Neural cell (in vitro differentiated cells): Measurements from ENCODE around the gene CDH16. TPM values are rescaled to one million over a fixed set of nuclear protein-coding genes. Genes with fewer than 3 reads are reported as not detected.

Experiments used
- H2AFZ ChIP-seq: fragments of 200-600, 300-800 bp; sonication (generic), shearing (Covaris generic); 2 replicates; pipeline ENCODE4 v1.6.0; 2014; ENCODE audit warnings: low read depth, mild to moderate bottlenecking, antibody characterized with exemption, low read length, moderate library complexity
- H3F3A ChIP-seq: fragments of 200-600 bp; shearing (Covaris generic); 2 replicates; pipeline ENCODE4 v1.6.1; 2016; ENCODE audit warnings: mild to moderate bottlenecking, moderate library complexity, mixed read lengths, antibody characterized with exemption, low read length; ENCODE audit not compliant: insufficient read depth, poor library complexity, severe bottlenecking
- H3K27ac ChIP-seq: fragments of 200-600, 300-800 bp; sonication (generic), shearing (Covaris generic); 2 replicates; pipeline ENCODE4 v1.5.1; 2014; ENCODE audit warnings: mild to moderate bottlenecking, low read length, moderate library complexity
- H3K27me3 ChIP-seq: fragments of 300-800, 200-600 bp; sonication (generic), shearing (Covaris generic); 2 replicates; pipeline ENCODE4 v1.6.0; 2014; ENCODE audit warnings: mild to moderate bottlenecking, low read depth, low read length, moderate library complexity; ENCODE audit not compliant: insufficient read depth
- H3K36me3 ChIP-seq: fragments of 300-800, 200-600 bp; sonication (generic), shearing (Covaris generic); 2 replicates; pipeline ENCODE4 v1.5.1; 2014; ENCODE audit warnings: mild to moderate bottlenecking, antibody characterized with exemption, low read length, moderate library complexity; ENCODE audit not compliant: insufficient read depth
- H3K4me2 ChIP-seq: fragments of 300-800, 200-600 bp; sonication (generic), shearing (Covaris generic); 2 replicates; pipeline ENCODE4 v1.6.0; 2014; ENCODE audit warnings: mild to moderate bottlenecking, low read length
- H3K4me3 ChIP-seq: fragments of 300-800, 200-600 bp; sonication (generic), shearing (Covaris generic); 2 replicates; pipeline ENCODE4 v1.5.1; 2014; ENCODE audit warnings: mild to moderate bottlenecking, low read length, moderate library complexity
- H3K79me2 ChIP-seq: fragments of 200-600 bp; shearing (Covaris generic); replicated peaks from 2 replicates; pipeline ENCODE4 v1.6.0; 2014; ENCODE audit warnings: mild to moderate bottlenecking, low read length, moderate library complexity; ENCODE audit not compliant: insufficient read depth
- H3K9ac ChIP-seq: fragments of 300-800, 200-600 bp; sonication (generic), shearing (Covaris generic); 2 replicates; pipeline ENCODE4 v1.6.1; 2016; ENCODE audit warnings: mild to moderate bottlenecking, low read length, mixed read lengths
- H3K9me2 ChIP-seq: fragments of 200-600 bp; shearing (Covaris generic); 2 replicates; pipeline ENCODE4 v1.6.1; 2016; ENCODE audit warnings: mild to moderate bottlenecking, low read length, mixed read lengths; ENCODE audit not compliant: insufficient read depth
- H3K9me3 ChIP-seq: fragments of 200-600, 300-800 bp; sonication (generic), shearing (Covaris generic); 2 replicates; pipeline ENCODE4 v1.6.1; 2016; ENCODE audit warnings: mild to moderate bottlenecking, mixed run types, low read length, moderate library complexity, mixed read lengths
- H4K20me1 ChIP-seq: fragments of 200-600 bp; shearing (Covaris generic); 2 replicates; pipeline ENCODE4 v1.6.1; 2016; ENCODE audit warnings: mild to moderate bottlenecking, mixed run types; ENCODE audit not compliant: insufficient read depth
- CTCF ChIP-seq: fragments of 450-650 bp; IDR thresholded peaks from 2 replicates; pipeline ENCODE4 v1.5.1; 2014; ENCODE audit warnings: antibody characterized with exemption, mild to moderate bottlenecking, moderate library complexity; ENCODE audit not compliant: poor library complexity, severe bottlenecking
- EP300 ChIP-seq: fragments of 450-650 bp; conservative IDR thresholded peaks from 2 replicates; pipeline ENCODE4 v1.6.1; 2014; ENCODE audit warnings: antibody characterized with exemption, mild to moderate bottlenecking, moderate library complexity; ENCODE audit not compliant: poor library complexity, severe bottlenecking
- EZH2 ChIP-seq: fragments of 200-600, 300-800 bp; shearing (Covaris generic), sonication (generic); IDR thresholded peaks from 2 replicates; pipeline ENCODE4 v1.6.1; 2014; ENCODE audit warnings: antibody characterized with exemption, low read length, borderline replicate concordance, mild to moderate bottlenecking; ENCODE audit not compliant: insufficient read depth, poor library complexity, severe bottlenecking
- MXI1 ChIP-seq: fragments of 450-650 bp; conservative IDR thresholded peaks from 2 replicates; pipeline ENCODE4 v1.6.1; 2014; ENCODE audit warnings: antibody characterized with exemption, mild to moderate bottlenecking; ENCODE audit not compliant: poor library complexity, severe bottlenecking
- POLR2AphosphoS5 ChIP-seq: IDR thresholded peaks from 2 replicates; pipeline ENCODE4 v1.6.1; 2012
- RAD21 ChIP-seq: fragments of 450-650 bp; conservative IDR thresholded peaks from 2 replicates; pipeline ENCODE4 v1.6.1; 2014; ENCODE audit warnings: antibody characterized with exemption, mild to moderate bottlenecking, moderate library complexity
- REST ChIP-seq: IDR thresholded peaks from 2 replicates; pipeline ENCODE4 v1.6.1; 2012; ENCODE audit warnings: borderline replicate concordance
- SMC3 ChIP-seq: fragments of 450-650 bp; conservative IDR thresholded peaks from 2 replicates; pipeline ENCODE4 v1.6.1; 2014; ENCODE audit warnings: antibody characterized with exemption, mild to moderate bottlenecking, moderate library complexity; ENCODE audit not compliant: poor library complexity
- TAF1 ChIP-seq: IDR thresholded peaks from 2 replicates; pipeline ENCODE4 v1.6.1; 2012; ENCODE audit warnings: low read depth
- polyA plus RNA-seq: library from polyadenylated mRNA; depleted of rRNA; stranded (reverse); fragments of >200 nt; gene quantifications from 2 replicates; pipeline ENCODE4 v1.2.3, GENCODE V29; 2014

Gene CDH16
- polyA plus RNA-seq, 1 donor from 2014 or later = not detected

DNA sequence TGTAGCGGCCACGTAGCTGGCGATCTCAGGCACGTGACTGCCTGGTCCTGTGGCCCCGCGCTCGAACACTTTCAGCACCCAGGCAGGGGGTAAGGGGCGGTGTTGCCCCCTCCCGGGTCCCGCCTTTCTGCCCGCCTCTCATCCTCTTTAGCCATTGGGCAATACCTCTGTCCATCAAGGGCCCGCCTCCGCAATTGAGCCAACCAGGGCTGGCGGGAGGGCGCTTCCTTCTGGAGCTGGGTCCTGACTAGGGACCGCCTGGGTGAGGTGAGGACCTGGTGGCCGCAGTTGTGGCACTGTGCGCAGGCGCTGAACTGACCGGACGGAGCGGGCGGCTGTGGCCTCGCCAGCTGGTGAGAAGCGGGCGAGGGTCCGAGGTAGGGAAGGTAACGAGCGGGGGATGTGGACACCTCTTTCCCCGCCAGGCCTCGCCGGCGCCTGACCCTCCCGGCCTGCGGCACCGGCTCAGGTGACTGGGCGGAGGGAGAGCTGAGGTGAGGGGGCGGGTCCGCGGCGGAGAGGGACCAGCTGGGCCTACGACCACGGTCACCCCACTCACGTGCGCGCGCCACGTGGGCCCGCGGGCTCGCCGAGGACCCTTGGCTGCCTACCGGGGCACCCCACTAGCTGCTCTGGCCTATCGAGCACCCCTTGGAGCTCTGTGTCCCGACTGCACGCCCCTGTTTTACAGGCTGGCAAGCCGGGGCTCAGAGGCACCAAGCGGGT, 38.2 kb downstream of the CDH16 start, which contains the start of gene PDP2:
Gene PDP2, plus strand, starts transcription at position 228 of the 726 bp plus-strand sequence. CDS start 3,770 bp downstream, outside the sequence.
- H3K9me2 ChIP-seq = no peaks in the 10 kb centered on the region
- H3K36me3 ChIP-seq = no peaks in the 10 kb centered on the region
- H3K27ac ChIP-seq = no peak within 1 kb of the TSS
- no peaks in the 10 kb centered on the region for H3K79me2 ChIP-seq
- H3K4me2 ChIP-seq = peak within 1 kb of the TSS; percentile 68
- no peaks in the 10 kb centered on the region for H3F3A ChIP-seq
- peak within 1 kb of the TSS; percentile 62 for H3K9ac ChIP-seq
- H3K27me3 ChIP-seq = no peaks in the 10 kb centered on the region
- H3K9me3 ChIP-seq = no peaks in the 10 kb centered on the region
- TF ChIP-seq SMC3 (no peak), POLR2AphosphoS5 (peak; percentile 84), MXI1 (peak; percentile 96), TAF1 (peak; percentile 55), RAD21 (no peak), CTCF (no peak), REST (peak; percentile 26), EZH2 (no peak), EP300 (no peak)
- peak within 1 kb of the TSS; percentile 83 for H3K4me3 ChIP-seq
- peak within 1 kb of the TSS; percentile 48 for H2AFZ ChIP-seq
- H4K20me1 ChIP-seq = no peaks in the 10 kb centered on the region

GRCh38 chr16:66878067-66878466, 40.6 kb downstream of the CDH16 start:
- TF ChIP-seq EZH2 (no peak), MXI1 (no peak), RAD21 (no peak), CTCF (no peak), EP300 (no peak), REST (no peak), TAF1 (no peak), POLR2AphosphoS5 (no peak), SMC3 (no peak)
- Histone ChIP-seq H2AFZ (no peak overlapping the region), H3K9me2 (no peaks in the 10 kb centered on the region), H3K4me2 (no peak overlapping the region), H3K27me3 (no peaks in the 10 kb centered on the region), H3K36me3 (no peaks in the 10 kb centered on the region), H3K9me3 (no peaks in the 10 kb centered on the region), H3K9ac (no peak overlapping the region), H3K79me2 (no peaks in the 10 kb centered on the region), H3K27ac (no peak overlapping the region), H3F3A (no peaks in the 10 kb centered on the region), H3K4me3 (no peak overlapping the region), H4K20me1 (no peaks in the 10 kb centered on the region)
